A549 treated with RU486 at 1 μM for 4 hours (cell line): ENCODE data around the gene HDAC10. TPM values are rescaled to one million over a fixed set of nuclear protein-coding genes. Genes with fewer than 3 reads are reported as not detected.

ENCODE experiments used
- total RNA-seq: library from RNA; stranded (reverse); fragments of 200-300 nt; extraction: Qiagen RNA extraction; gene quantifications from 5 replicates; pipeline ENCODE4 v1.2.3, GENCODE V29; 2022; ENCODE audit warnings: low read depth

HDAC10 gene
- total RNA-seq = 6.3 to 11.7 TPM (median 9.3 TPM) in 5 replicates

GRCh38 chr22:50250555-50251476, at the start of gene HDAC10:
HDAC10 (minus strand) TSS chr22:50251265; CDS start chr22:50251032, 233 bp downstream.

GRCh38 chr22:50269970-50270665, 19.1 kb upstream of the HDAC10 start, which contains the start of gene MAPK11:
MAPK11 (minus strand) TSS chr22:50270380; CDS start chr22:50270292, 88 bp downstream.

GRCh38 chr22:50261615-50262459, 10.8 kb upstream of the HDAC10 start, which contains the start of gene MAPK12:
MAPK12 (minus strand) TSS chr22:50261683; CDS start chr22:50261509, 174 bp downstream.

GRCh38 chr22:50244420-50245213, 6.4 kb downstream of the HDAC10 start, which contains the start of gene TUBGCP6:
TUBGCP6 (minus strand) TSS chr22:50245023; CDS start chr22:50244459, 564 bp downstream.

DNA sequence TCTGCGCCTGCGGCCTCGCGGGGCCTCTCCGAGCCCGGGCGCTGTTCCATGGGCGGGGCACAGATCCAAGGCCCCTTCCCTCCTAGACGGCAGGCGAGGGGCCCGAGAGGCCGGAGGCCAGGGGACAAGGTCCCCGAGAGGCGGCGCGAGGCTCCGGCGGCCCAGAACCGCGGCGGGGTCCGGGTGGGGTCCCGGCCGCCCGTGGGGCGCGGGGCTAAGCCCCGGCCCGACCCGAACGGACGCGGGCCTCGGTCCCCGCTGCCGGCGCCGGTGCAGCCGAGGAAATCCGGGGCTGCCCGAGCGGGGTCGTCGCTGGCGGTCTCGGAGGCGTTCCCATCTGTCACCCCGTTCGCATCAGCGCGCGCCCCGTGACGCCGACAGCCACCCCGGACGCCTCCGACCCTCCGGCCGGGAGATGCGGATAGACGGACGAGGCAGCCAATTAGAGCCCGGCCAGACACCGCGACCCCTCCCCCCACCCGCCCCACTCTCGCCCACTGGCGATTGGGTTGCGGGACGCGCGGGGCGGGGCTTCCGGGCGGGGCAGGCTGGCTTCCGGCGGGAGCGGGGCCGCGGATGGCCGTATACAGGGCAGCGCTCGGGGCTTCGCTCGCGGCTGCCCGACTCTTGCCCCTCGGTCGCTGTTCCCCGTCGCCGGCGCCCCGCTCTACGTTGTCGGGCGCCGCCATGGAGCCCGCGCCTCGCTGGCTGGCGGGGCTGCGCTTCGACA, 50.4 kb downstream of the HDAC10 start, which contains the start of gene SELENOO:
SELENOO (plus strand) TSS at position 551 of the 730 bp plus-strand sequence; CDS start at position 577, 26 bp downstream.

Other genes starting within 250 kb of the HDAC10 start
- gene IL17REL, start 238.5 kb downstream of the HDAC10 start, total RNA-seq = 0.02 TPM in 1 of 5 replicates, not detected in the others
- not detected in 5 replicates for gene TTLL8, start 193.0 kb downstream of the HDAC10 start, total RNA-seq
- 0.05 to 0.06 TPM in 2 of 5 replicates, not detected in the others for gene MLC1, start 165.8 kb downstream of the HDAC10 start, total RNA-seq
- not detected in 5 replicates for gene MOV10L1, start 161.3 kb downstream of the HDAC10 start, total RNA-seq
- gene PANX2, start 80.5 kb downstream of the HDAC10 start, total RNA-seq = 5.7 to 8.5 TPM (median 6.9 TPM) in 5 replicates
- 21.0 to 39.4 TPM (median 33.3 TPM) in 5 replicates for gene TRABD, start 65.4 kb downstream of the HDAC10 start, total RNA-seq
- gene SELENOO, start 50.3 kb downstream of the HDAC10 start, total RNA-seq = 12.7 to 21.3 TPM (median 18.0 TPM) in 5 replicates
- 5.7 to 11.4 TPM (median 9.5 TPM) in 5 replicates for gene TUBGCP6, start 6.2 kb downstream of the HDAC10 start, total RNA-seq
- gene MAPK12, start 10.4 kb upstream of the HDAC10 start, total RNA-seq = 17.6 to 25.8 TPM (median 22.1 TPM) in 5 replicates
- gene MAPK11, start 19.1 kb upstream of the HDAC10 start, total RNA-seq = 4.2 to 7.2 TPM (median 6.6 TPM) in 5 replicates
- 85.8 to 126 TPM (median 108 TPM) in 5 replicates for gene PLXNB2, start 56.4 kb upstream of the HDAC10 start, total RNA-seq
- 2.1 to 3.3 TPM (median 2.7 TPM) in 5 replicates for gene DENND6B, start 75.7 kb upstream of the HDAC10 start, total RNA-seq
- 9.1 to 13.3 TPM (median 12.2 TPM) in 5 replicates for gene PPP6R2, start 92.1 kb upstream of the HDAC10 start, total RNA-seq
- 16.2 to 27.1 TPM (median 24.2 TPM) in 5 replicates for gene SBF1, start 223.8 kb upstream of the HDAC10 start, total RNA-seq
- gene ADM2, start 230.3 kb upstream of the HDAC10 start, total RNA-seq = 0.31 to 0.77 TPM (median 0.56 TPM) in 5 replicates
- gene MIOX, start 235.6 kb upstream of the HDAC10 start, total RNA-seq = not detected in 5 replicates